HG02970 (cell line): ENCODE data around the gene TRIM63.

Experiments used
- ATAC-seq: cut with Tn5 transposase; IDR thresholded peaks from one replicate; pipeline ENCODE4 v1.9.1; 2021; ENCODE audit warnings: mild to moderate bottlenecking, moderate library complexity, moderate number of reproducible peaks; ENCODE audit not compliant: unreplicated experiment, low FRiP score

TRIM63 gene

DNA sequence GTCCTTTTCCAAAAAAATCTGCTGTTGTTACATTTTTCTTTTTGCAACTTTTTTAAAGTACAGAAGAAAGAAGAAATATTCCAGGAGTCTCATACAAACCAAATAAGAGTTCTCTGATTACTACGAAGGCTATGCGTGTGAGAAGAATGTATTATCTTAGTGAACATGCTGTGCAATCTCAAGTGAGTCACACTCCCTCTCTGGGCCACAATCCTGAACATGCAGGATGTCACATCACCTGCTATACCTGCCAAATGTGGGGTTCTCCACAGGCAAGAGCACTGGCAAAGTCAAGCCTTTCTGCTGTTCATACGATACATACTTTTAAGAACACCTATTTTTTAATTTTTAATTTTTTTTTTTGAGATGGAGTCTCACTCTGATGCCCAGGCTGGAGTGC, 21.7 kb upstream of the TRIM63 start:
- no peak for ATAC-seq

DNA sequence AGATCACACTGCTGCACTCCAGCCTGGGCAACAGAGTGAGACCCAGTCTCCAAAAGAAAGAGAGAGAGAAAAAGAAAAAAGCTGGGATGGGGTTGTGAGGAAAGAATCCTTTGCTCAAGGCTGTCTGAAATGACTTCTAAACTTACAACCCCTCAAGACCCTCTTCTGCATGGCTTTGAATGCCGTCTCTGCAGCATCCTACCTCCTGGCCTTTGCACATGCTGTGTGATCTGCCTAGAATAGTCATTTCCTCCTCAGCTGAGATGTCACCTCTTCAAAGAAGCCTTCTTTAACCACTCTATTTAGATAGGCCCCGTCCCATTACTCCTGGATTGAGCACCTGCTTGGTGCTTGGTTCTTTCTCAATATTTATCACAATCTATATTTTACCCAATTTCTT, 17.4 kb upstream of the TRIM63 start:
- ATAC-seq = no peak

GRCh38 chr1:26084091-26084561, 16.7 kb upstream of the TRIM63 start:
- no peak for ATAC-seq

GRCh38 chr1:26083208-26083607, 15.8 kb upstream of the TRIM63 start:
- no peak for ATAC-seq

DNA sequence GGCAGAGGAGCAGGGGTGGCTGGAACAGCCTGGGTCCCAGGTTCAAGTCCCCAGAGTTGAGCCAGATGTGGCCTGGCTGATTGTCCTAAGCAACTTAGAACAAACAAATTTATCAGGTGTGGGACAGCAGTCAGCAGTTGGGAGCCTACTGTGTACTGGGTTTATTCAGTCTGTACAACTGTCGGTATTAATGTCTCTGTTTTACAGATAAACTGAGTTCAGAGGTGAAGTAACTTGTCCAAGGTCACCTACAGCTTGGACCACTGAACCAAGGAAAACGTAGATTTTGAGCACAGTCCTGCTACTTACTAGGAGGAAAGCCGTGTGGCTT, 14.6 kb upstream of the TRIM63 start:
- ATAC-seq = no peak

DNA sequence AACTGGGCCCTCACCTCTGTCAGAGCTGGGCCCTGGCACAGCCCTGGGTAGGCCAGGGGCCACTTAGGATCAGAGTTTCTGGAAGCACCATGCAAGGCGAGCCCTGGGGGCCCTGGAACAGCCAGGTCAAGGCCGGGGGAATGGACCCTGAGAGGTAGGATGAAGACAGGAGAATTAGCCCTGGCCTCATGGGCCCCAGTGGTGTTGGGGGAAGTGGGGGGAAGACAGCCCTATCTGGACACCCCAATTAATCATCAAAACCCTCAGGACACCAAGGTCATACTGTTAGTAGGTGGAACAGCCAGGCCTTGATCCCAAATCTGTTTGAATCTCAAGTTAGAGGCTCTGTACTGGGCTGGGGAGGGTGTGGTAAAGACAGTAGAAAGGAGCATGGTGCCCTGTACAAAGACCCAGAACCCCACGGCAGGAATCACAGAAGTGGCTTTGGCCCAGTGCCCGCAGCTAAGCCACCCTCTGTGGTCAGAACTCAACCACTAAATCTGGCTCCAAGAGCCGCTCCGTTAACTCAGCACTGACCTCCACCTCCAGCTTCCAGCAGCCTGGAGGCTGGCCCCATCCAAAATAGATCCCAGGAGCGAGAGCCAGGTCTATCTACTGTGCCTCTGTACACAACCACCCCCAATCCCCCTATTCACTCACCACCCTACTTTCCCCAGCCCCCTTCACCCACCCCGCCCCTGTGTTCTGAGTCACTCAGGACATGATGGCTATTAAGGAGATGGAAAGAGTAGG, 14.0 kb upstream of the TRIM63 start:
- ATAC-seq = no peak

DNA sequence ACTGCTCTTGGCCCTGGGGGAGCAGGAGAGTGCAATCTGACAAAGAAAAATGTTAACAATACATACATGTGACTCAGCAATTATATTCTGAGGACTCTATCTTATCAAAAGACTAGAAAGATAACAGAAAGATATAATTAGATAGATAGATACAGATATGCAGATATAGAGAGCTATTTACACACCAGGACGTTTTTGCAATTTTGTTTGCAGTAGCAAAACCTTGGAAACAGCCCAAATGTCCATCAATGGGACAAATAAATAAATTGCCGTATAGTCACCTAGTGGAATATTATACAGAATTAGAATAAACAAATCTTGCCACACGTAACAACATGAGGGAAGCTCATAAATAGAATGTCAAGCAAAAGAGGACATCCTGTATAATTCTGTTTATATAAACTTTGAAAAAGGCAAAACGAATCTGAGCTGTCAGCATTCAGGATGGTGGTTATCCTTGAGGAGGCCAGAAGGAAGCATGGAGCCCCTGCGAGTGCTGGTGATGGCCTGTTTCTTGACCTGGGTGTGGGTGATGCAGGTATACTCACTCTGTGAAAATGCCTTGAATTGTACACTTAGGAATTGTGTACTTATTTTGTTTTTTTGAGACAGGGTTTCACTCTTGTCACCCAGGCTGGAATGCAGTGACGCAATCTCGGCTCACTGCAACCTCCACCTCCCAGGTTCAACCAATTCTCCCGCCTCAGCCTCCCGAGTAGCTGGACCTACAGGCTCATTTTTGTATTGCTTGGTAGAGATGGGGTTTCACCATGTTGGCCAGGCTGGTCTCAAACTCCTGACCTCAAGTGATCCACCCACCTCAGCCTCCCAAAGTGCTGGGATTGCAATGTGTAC, 12.8 kb upstream of the TRIM63 start:
- no peak for ATAC-seq

- ATAC-seq = no peak
Observed at GRCh38 chr1:26079178-26079563, 11.7 kb upstream of the TRIM63 start.

DNA sequence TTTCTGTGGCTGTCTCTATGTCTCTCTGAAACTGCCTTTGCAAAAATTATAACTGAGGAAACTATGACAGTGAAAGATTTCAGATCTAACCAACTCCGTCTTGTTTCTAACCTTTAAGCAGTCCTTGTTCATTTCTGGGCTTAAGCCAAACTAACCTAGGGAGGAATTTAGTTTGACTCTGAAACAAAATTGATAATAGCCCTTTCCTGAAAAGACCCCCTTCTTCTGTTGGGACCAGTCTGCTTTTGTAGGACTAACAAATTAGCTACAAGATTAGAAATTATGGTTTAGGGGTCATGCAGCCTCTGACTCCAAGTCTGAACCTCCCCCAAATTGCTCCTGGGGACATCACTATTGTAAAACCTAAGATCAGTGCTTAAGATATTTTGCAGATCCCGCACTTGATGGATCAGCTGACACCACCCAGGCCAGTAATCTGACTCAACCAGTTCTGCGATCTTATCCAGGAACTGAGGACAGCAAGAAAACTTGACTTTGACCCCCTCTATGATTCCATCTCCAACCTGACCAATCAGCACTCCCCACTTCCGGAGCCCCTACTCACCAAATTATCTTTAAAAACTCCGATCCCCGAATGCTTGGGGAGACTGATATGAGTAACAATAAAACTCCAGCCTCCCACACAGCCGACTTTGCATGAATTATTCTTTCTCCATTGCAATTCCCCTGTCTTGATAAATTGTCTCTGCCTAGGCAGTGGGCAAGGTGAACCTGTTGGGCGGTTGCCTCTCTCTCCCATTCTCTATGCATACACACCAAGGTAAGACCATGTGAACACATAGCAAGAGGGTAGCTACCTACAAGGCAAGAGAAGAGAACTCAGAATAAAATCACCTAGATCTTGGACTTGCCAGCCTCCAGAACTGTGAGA, 11.1 kb upstream of the TRIM63 start:
- no peak for ATAC-seq

GRCh38 chr1:26077524-26077923, 10.1 kb upstream of the TRIM63 start:
- no peak for ATAC-seq

GRCh38 chr1:26075421-26076144, 8.2 kb upstream of the TRIM63 start:
- no peak for ATAC-seq

DNA sequence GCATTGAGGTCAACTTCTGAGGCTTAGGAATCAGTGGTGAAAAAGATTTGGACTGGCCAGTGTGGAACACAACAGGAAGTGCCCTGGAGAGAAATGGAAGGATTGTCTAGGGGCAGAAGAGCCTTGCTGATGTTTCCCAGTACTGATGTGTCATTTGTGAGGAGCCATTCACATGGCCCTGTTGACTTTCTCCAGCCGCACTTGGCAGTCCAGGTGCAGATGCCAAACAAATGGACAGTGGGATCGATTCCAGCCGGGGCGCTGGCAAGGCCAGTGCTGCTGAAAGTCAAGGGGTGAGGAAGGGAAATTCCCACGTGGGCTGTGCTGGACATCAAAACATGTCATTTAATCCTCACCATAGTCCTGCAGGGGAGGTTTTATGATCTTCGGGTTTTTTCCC, 4.9 kb upstream of the TRIM63 start:
- no peak for ATAC-seq

DNA sequence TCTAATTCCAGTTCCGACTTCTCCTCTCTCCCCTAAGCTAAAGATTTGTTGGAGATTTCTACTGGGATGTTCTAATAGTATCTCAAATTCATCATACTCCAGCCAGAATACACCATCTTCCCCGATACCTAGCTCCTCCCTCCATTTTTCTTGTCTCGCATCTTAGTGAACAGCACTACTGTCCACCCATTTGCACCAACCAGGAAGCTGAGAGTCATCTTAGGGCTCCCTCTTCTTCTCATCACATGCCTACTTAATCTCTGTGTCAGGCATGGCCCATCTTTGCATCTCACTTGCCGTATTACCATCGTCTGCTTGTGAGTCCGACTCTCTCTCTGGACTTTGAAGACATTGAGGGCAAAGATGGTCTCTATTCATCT, 3.5 kb upstream of the TRIM63 start:
- ATAC-seq = no peak

GRCh38 chr1:26070296-26070962, 3.0 kb upstream of the TRIM63 start:
- no peak for ATAC-seq

- ATAC-seq = no peak
Observed at GRCh38 chr1:26069941-26070295, 2.5 kb upstream of the TRIM63 start.

GRCh38 chr1:26066857-26067256, 573 bp downstream of the TRIM63 start:
- ATAC-seq = no peak

GRCh38 chr1:26066160-26066559, 1.3 kb downstream of the TRIM63 start:
- ATAC-seq = no peak

- no peak for ATAC-seq
Observed at GRCh38 chr1:26064553-26064952, 2.9 kb downstream of the TRIM63 start.

- no peak for ATAC-seq
Observed at GRCh38 chr1:26060832-26061574, 6.4 kb downstream of the TRIM63 start.
